Dermis microvascular lymphatic vessel endothelial cell (primary cell): Measurements from ENCODE around the gene DUSP12. TPM values are rescaled to one million over a fixed set of nuclear protein-coding genes. Genes with fewer than 3 reads are reported as not detected.
"Not testable (repeated sequence)": the region's sequence is repeated elsewhere in the genome, so short reads cannot be mapped to it uniquely, and the experiment has no call there.

Source experiments
- DNase-seq, 2 donors: peaks; one replicate each; pipeline versions ENCODE4 v3.0.0 to v3.0.0-alpha.2; 2010; ENCODE audit warnings: low read depth in 2 of 2
- total RNA-seq: library from RNA; depleted of rRNA; stranded (reverse); fragments of >200 nt; gene quantifications from 2 replicates; pipeline ENCODE4 v1.2.1, GENCODE V29; 2014

DUSP12 gene
- total RNA-seq = 28.5 and 32.2 TPM in 2 replicates

GRCh38 chr1:161749509-161750407, at the start of gene DUSP12:
Gene DUSP12 (plus strand): TSS chr1:161749786. CDS start chr1:161749802, 16 bp downstream.
- DNase-seq = peak; percentile 88 to 95

- no peak for DNase-seq
Measured at GRCh38 chr1:161702250-161702649, 47.3 kb upstream of the DUSP12 start.

GRCh38 chr1:161705537-161705936, 44.0 kb upstream of the DUSP12 start:
- no peak for DNase-seq

- no peak for DNase-seq
Measured at GRCh38 chr1:161706113-161706481, 43.5 kb upstream of the DUSP12 start.

- DNase-seq = peak in 1 of 2 donors; percentile 26
Measured at GRCh38 chr1:161706482-161707347, 42.9 kb upstream of the DUSP12 start, which contains the start of gene FCRLA. Gene FCRLA (plus strand): TSS chr1:161707229. CDS start chr1:161707265, 36 bp downstream.

GRCh38 chr1:161707503-161707902, 42.1 kb upstream of the DUSP12 start:
- DNase-seq = no peak

GRCh38 chr1:161709373-161709772, 40.2 kb upstream of the DUSP12 start:
- DNase-seq = no peak

- no peak for DNase-seq
Measured at GRCh38 chr1:161710560-161710959, 39.0 kb upstream of the DUSP12 start.

GRCh38 chr1:161718559-161719324, 30.8 kb upstream of the DUSP12 start:
- DNase-seq = no peak

GRCh38 chr1:161719325-161719611, 30.3 kb upstream of the DUSP12 start:
- no peak for DNase-seq

GRCh38 chr1:161720422-161720821, 29.2 kb upstream of the DUSP12 start:
- DNase-seq = no peak

GRCh38 chr1:161720956-161721737, 28.4 kb upstream of the DUSP12 start, which contains the start of gene FCRLB:
Gene FCRLB (plus strand): TSS chr1:161721544. CDS start chr1:161722673, 1,129 bp downstream.
- no peak for DNase-seq

GRCh38 chr1:161721738-161722343, 27.7 kb upstream of the DUSP12 start:
- peak in 1 of 2 donors; percentile 31 for DNase-seq

- DNase-seq = no peak
Measured at GRCh38 chr1:161722406-161722805, 27.2 kb upstream of the DUSP12 start.

GRCh38 chr1:161723459-161724141, 26.0 kb upstream of the DUSP12 start:
- DNase-seq = no peak

GRCh38 chr1:161725258-161725907, 24.2 kb upstream of the DUSP12 start:
- not testable (repeated sequence) for DNase-seq

- DNase-seq = peak in 1 of 2 donors; percentile 43
Measured at GRCh38 chr1:161725908-161726472, 23.6 kb upstream of the DUSP12 start.

GRCh38 chr1:161726473-161727255, 22.9 kb upstream of the DUSP12 start:
- DNase-seq = peak in 1 of 2 donors; percentile 58
